SJSA1 (cell line): ENCODE measurements around the gene ARID1A. TPM values are rescaled to one million over a fixed set of nuclear protein-coding genes. Genes with fewer than 3 reads are reported as not detected.
"Not testable (repeated sequence)": the region's sequence is repeated elsewhere in the genome, so short reads cannot be mapped to it uniquely, and the experiment has no call there.

Experiments
- DNase-seq, 2 experiments: peaks; one replicate each; pipeline ENCODE4 v3.0.0-alpha.2; 2015 to 2020; ENCODE audit warnings: low spot score in 2 of 2, low read depth in 1 of 2
- H3K27ac ChIP-seq: fragments of 250-450 bp; sonication (Bioruptor Pico); 2 replicates; pipeline ENCODE4 v1.5.1; 2020; ENCODE audit warnings: mild to moderate bottlenecking, moderate library complexity
- H3K27me3 ChIP-seq: fragments of 250-450 bp; sonication (Bioruptor Pico); replicated peaks from 2 replicates; pipeline ENCODE4 v1.5.1; 2020; ENCODE audit warnings: mild to moderate bottlenecking, moderate library complexity
- H3K36me3 ChIP-seq: fragments of 250-450 bp; sonication (Bioruptor Pico); 2 replicates; pipeline ENCODE4 v1.5.1; 2020; ENCODE audit warnings: mild to moderate bottlenecking
- H3K4me1 ChIP-seq: fragments of 250-450 bp; sonication (Bioruptor Pico); replicated peaks from 2 replicates; pipeline ENCODE4 v1.6.1; 2021; ENCODE audit warnings: mild to moderate bottlenecking
- H3K4me3 ChIP-seq: fragments of 250-450 bp; sonication (Bioruptor Pico); 2 replicates; pipeline ENCODE4 v1.5.1; 2020; ENCODE audit warnings: mild to moderate bottlenecking
- H3K9me3 ChIP-seq: fragments of 250-450 bp; sonication (Bioruptor Pico); replicated peaks from 2 replicates; pipeline ENCODE4 v1.5.1; 2020; ENCODE audit warnings: mild to moderate bottlenecking
- total RNA-seq: library from RNA; depleted of rRNA; stranded (reverse); fragments of >200 nt; shearing (Covaris generic); gene quantifications from 2 replicates; pipeline ENCODE4 v1.2.3, GENCODE V29; 2014

Gene ARID1A
- total RNA-seq, 1 experiment from 2014 or later: 22.2 TPM

- Histone ChIP-seq H3K4me1 (peaks cover 67% of the 10 kb centered on the region), H3K27me3 (no peaks in the 10 kb centered on the region), H3K36me3 (peaks cover 52% of the 10 kb centered on the region), H3K4me3 (no peak overlapping the region), H3K27ac (no peak overlapping the region), H3K9me3 (no peaks in the 10 kb centered on the region)
- no peak for DNase-seq
Observed at GRCh38 chr1:26704629-26705028, 8.8 kb downstream of the ARID1A start.

- peaks cover 61% of the 10 kb centered on the region for H3K4me1 ChIP-seq
- not testable (repeated sequence) for H3K27me3 ChIP-seq, DNase-seq, H3K4me3 ChIP-seq, H3K9me3 ChIP-seq
- peaks cover 47% of the 10 kb centered on the region for H3K36me3 ChIP-seq
- 0 out of 2 replicates have a peak overlapping the region, but pooled peaks have one; percentile 27 for H3K27ac ChIP-seq
Observed at GRCh38 chr1:26705227-26705626, 9.4 kb downstream of the ARID1A start.

- Histone ChIP-seq H3K4me3 (no peak overlapping the region), H3K27ac (peak overlapping the region; percentile 52), H3K27me3 (no peaks in the 10 kb centered on the region), H3K36me3 (peaks cover 47% of the 10 kb centered on the region), H3K9me3 (no peaks in the 10 kb centered on the region), H3K4me1 (peaks cover 55% of the 10 kb centered on the region)
- peak; percentile 53 to 86 for DNase-seq
Observed at GRCh38 chr1:26705788-26706311, 10.0 kb downstream of the ARID1A start.

GRCh38 chr1:26706315-26706714 lies 10.5 kb downstream of the ARID1A start:
- DNase-seq: no peak

GRCh38 chr1:26710811-26711210 lies 15.0 kb downstream of the ARID1A start:
- Histone ChIP-seq H3K4me3 (no peak overlapping the region), H3K4me1 (peaks cover 21% of the 10 kb centered on the region), H3K27me3 (no peaks in the 10 kb centered on the region), H3K27ac (no peak overlapping the region), H3K36me3 (peaks cover 53% of the 10 kb centered on the region), H3K9me3 (no peaks in the 10 kb centered on the region)
- DNase-seq: no peak

More at GRCh38 chr1:26706315-26706714, 10.5 kb downstream of the ARID1A start:
- Histone ChIP-seq H3K27me3 (no peaks in the 10 kb centered on the region), H3K36me3 (peaks cover 43% of the 10 kb centered on the region), H3K27ac (peak overlapping the region; percentile 52), H3K4me1 (peaks cover 50% of the 10 kb centered on the region), H3K4me3 (no peak overlapping the region), H3K9me3 (no peaks in the 10 kb centered on the region)

- Histone ChIP-seq H3K4me1 (peaks cover 15% of the 10 kb centered on the region), H3K27ac (no peak overlapping the region), H3K27me3 (no peaks in the 10 kb centered on the region), H3K4me3 (no peak overlapping the region), H3K9me3 (no peaks in the 10 kb centered on the region), H3K36me3 (peaks cover 56% of the 10 kb centered on the region)
- DNase-seq: no peak
Observed at GRCh38 chr1:26711777-26712176, 16.0 kb downstream of the ARID1A start.

GRCh38 chr1:26717017-26717491 lies 21.2 kb downstream of the ARID1A start:
- no peak for DNase-seq
- H3K27ac ChIP-seq: no peak overlapping the region
- peaks cover 16% of the 10 kb centered on the region for H3K4me1 ChIP-seq

GRCh38 chr1:26719205-26719604 lies 23.4 kb downstream of the ARID1A start:
- Histone ChIP-seq H3K4me1 (peaks cover 37% of the 10 kb centered on the region), H3K27ac (no peak overlapping the region), H3K36me3 (peaks cover 31% of the 10 kb centered on the region), H3K27me3 (no peaks in the 10 kb centered on the region), H3K4me3 (no peak overlapping the region), H3K9me3 (no peaks in the 10 kb centered on the region)
- DNase-seq: no peak

More at GRCh38 chr1:26717017-26717491, 21.2 kb downstream of the ARID1A start:
- Histone ChIP-seq H3K36me3 (peaks cover 45% of the 10 kb centered on the region), H3K27me3 (no peaks in the 10 kb centered on the region), H3K4me3 (no peak overlapping the region), H3K9me3 (no peaks in the 10 kb centered on the region)

GRCh38 chr1:26721669-26722355 lies 26.0 kb downstream of the ARID1A start:
- peaks cover 58% of the 10 kb centered on the region for H3K4me1 ChIP-seq
- H3K27me3 ChIP-seq: no peaks in the 10 kb centered on the region
- peaks cover 16% of the 10 kb centered on the region for H3K36me3 ChIP-seq
- DNase-seq: peak in 1 of 2 experiments; percentile 47
- H3K4me3 ChIP-seq: no peak overlapping the region
- H3K27ac ChIP-seq: peak overlapping the region; percentile 70
- no peaks in the 10 kb centered on the region for H3K9me3 ChIP-seq

- H3K27ac ChIP-seq: peak overlapping the region; percentile 70
- peaks cover 58% of the 10 kb centered on the region for H3K4me1 ChIP-seq
- peaks cover 3% of the 10 kb centered on the region for H3K36me3 ChIP-seq
- no peaks in the 10 kb centered on the region for H3K27me3 ChIP-seq
- H3K9me3 ChIP-seq: no peaks in the 10 kb centered on the region
- no peak overlapping the region for H3K4me3 ChIP-seq
- peak; percentile 92 to 95 for DNase-seq
Observed at GRCh38 chr1:26723013-26723991, 27.5 kb downstream of the ARID1A start.

GRCh38 chr1:26724118-26724517 lies 28.3 kb downstream of the ARID1A start:
- H3K36me3 ChIP-seq: peaks cover 2% of the 10 kb centered on the region
- no peaks in the 10 kb centered on the region for H3K27me3 ChIP-seq
- H3K4me3 ChIP-seq: no peak overlapping the region
- H3K4me1 ChIP-seq: peaks cover 58% of the 10 kb centered on the region
- DNase-seq: no peak
- no peaks in the 10 kb centered on the region for H3K9me3 ChIP-seq
- H3K27ac ChIP-seq: peak overlapping the region; percentile 70; the same call in 1 of the 2 replicates

- Histone ChIP-seq H3K4me3 (no peak overlapping the region), H3K4me1 (peaks cover 62% of the 10 kb centered on the region)
- DNase-seq: peak in 1 of 2 experiments; percentile 28
Observed at GRCh38 chr1:26724926-26725325, 29.1 kb downstream of the ARID1A start.

GRCh38 chr1:26725904-26726303 lies 30.1 kb downstream of the ARID1A start:
- not testable (repeated sequence) for H3K27me3 ChIP-seq, H3K4me3 ChIP-seq, H3K9me3 ChIP-seq, H3K27ac ChIP-seq
- DNase-seq: peak in 1 of 2 experiments; percentile 31
- Histone ChIP-seq H3K36me3 (peaks cover 20% of the 10 kb centered on the region), H3K4me1 (peaks cover 71% of the 10 kb centered on the region)

More at GRCh38 chr1:26724926-26725325, 29.1 kb downstream of the ARID1A start:
- Histone ChIP-seq H3K9me3 (no peaks in the 10 kb centered on the region), H3K27ac (no peak overlapping the region), H3K27me3 (no peaks in the 10 kb centered on the region), H3K36me3 (peaks cover 10% of the 10 kb centered on the region)
